Natural killer cell (primary cell): ENCODE results near the gene MEPCE. TPM values are rescaled to one million over a fixed set of nuclear protein-coding genes. Genes with fewer than 3 reads are reported as not detected.

Source experiments
- ATAC-seq, 3 donors: fragments of 150-1000 bp in 2 of 3; fragments of 200-7000 bp in 1 of 3; cut with Tn5 transposase; 1 replicate in 1 of 3; 2 replicates in 2 of 3; pipeline ENCODE4 v1.10.0; 2021; ENCODE audit warnings: mild to moderate bottlenecking in 2 of 3, moderate library complexity in 2 of 3
- DNase-seq, 2 donors: peaks; one replicate each; pipeline versions ENCODE4 v3.0.0 to v3.0.0-alpha.2; 2013 to 2021; ENCODE audit warnings: mixed read lengths in 1 of 2
- H3K27ac ChIP-seq: one replicate; pipeline ENCODE4 v1.5.1; 2013; ENCODE audit warnings: mild to moderate bottlenecking, low read length
- H3K27me3 ChIP-seq: one replicate; pipeline ENCODE4 v1.6.1; 2013; ENCODE audit warnings: low read length; ENCODE audit not compliant: control insufficient read depth, insufficient read depth
- H3K36me3 ChIP-seq: one replicate; pipeline ENCODE4 v1.6.1; 2013; ENCODE audit warnings: low read length; ENCODE audit not compliant: control insufficient read depth, insufficient read depth
- H3K4me1 ChIP-seq: one replicate; pipeline ENCODE4 v1.6.1; 2013; ENCODE audit warnings: low read length; ENCODE audit not compliant: control insufficient read depth, insufficient read depth
- H3K4me3 ChIP-seq: one replicate; pipeline ENCODE4 v1.5.1; 2013; ENCODE audit warnings: low read length
- H3K9me3 ChIP-seq: one replicate; pipeline ENCODE4 v1.6.1; 2013; ENCODE audit warnings: low read length; ENCODE audit not compliant: control insufficient read depth, insufficient read depth
- H3K27ac Mint-ChIP-seq, 2 donors: one replicate each; pipeline ENCODE4 v1.8.0; 2022; ENCODE audit warnings: mild to moderate bottlenecking in 2 of 2, mixed read lengths in 2 of 2, moderate library complexity in 1 of 2
- H3K27me3 Mint-ChIP-seq, 2 donors: one replicate each; pipeline ENCODE4 v1.8.0; 2022; ENCODE audit warnings: low read depth in 2 of 2, mixed read lengths in 2 of 2
- H3K36me3 Mint-ChIP-seq: one replicate; pipeline ENCODE4 v1.8.0; 2022; ENCODE audit warnings: mixed read lengths
- H3K4me1 Mint-ChIP-seq, 2 donors: one replicate each; pipeline ENCODE4 v1.8.0; 2022; ENCODE audit warnings: mixed read lengths in 2 of 2
- H3K4me3 Mint-ChIP-seq: one replicate; pipeline ENCODE4 v1.8.0; 2022; ENCODE audit warnings: mild to moderate bottlenecking, moderate library complexity, mixed read lengths
- H3K9me3 Mint-ChIP-seq, 2 donors: one replicate each; pipeline ENCODE4 v1.8.0; 2022; ENCODE audit warnings: mixed read lengths in 2 of 2
- WGBS: methylation state at CpG from one replicate; pipeline ENCODE4 v1.1.7; 2013; ENCODE audit warnings: missing lambda C conversion rate; ENCODE audit not compliant: insufficient coverage; 5-methylcytosine and 5-hydroxymethylcytosine counted together
- intact Hi-C: fragments of 100-400 bp; cut with micrococcal nuclease; formaldehyde crosslinking; loops from one replicate; pipeline ENCODE4 v1.14.2; 2022
- total RNA-seq, 4 donors: library from RNA; stranded (reverse); fragments of 120-200 nt in 1 of 4; gene quantifications; one replicate each; pipeline versions ENCODE4 v1.2.3 to v1.2.4, GENCODE V29; 2013 to 2022
- TF ChIP-seq, protein P1 (sequence below): fragments of 200-600 bp; IDR thresholded peaks from one replicate; pipeline ENCODE4 v1.8.0; 2022; ENCODE audit warnings: antibody characterized with exemption

MEPCE gene
- total RNA-seq, 3 donors from 2014 or later (not counting 1 experiment from before 2014, with no cell fraction given) = 48.1 to 54.9 (median 54.1) TPM

DNA sequence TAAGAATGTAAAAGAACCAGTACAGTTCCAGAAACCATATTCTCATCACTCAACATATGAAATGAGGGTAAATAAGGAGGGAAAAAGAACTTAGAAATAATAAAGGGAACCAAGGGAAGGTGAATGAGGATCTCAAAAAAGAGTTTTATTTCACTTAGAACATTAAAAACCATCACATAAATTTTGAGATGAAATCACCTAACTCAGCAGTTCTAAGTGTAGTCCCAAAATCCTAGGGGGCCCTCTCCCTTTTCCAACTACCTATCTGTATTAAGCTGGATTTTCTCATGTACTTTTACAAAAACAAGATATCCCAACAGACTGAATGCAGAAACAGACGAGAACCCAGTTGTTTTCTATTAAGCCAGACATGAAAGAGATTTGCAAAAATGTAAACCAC lies 4.3 kb upstream of the MEPCE start:
- H3K4me3 ChIP-seq = no peak overlapping the region
- no peaks in the 10 kb centered on the region for H3K36me3 ChIP-seq
- H3K9me3 ChIP-seq = no peaks in the 10 kb centered on the region
- Mint-ChIP-seq H3K27ac (peak overlapping the region in 1 of 2 donors; percentile 32), H3K27me3 (peaks cover 0 to 5% of the 10 kb centered on the region in 2 donors), H3K4me3 (no peak overlapping the region), H3K4me1 (peaks cover 39 to 51% of the 10 kb centered on the region in 2 donors), H3K9me3 (no peaks in the 10 kb centered on the region), H3K36me3 (no peaks in the 10 kb centered on the region)
- ATAC-seq (no peak), DNase-seq (no peak)
- WGBS = 86% methylated on average over 1 of the region's 1 CpG
- no peaks in the 10 kb centered on the region for H3K27me3 ChIP-seq
- TF ChIP-seq, protein P1, sequence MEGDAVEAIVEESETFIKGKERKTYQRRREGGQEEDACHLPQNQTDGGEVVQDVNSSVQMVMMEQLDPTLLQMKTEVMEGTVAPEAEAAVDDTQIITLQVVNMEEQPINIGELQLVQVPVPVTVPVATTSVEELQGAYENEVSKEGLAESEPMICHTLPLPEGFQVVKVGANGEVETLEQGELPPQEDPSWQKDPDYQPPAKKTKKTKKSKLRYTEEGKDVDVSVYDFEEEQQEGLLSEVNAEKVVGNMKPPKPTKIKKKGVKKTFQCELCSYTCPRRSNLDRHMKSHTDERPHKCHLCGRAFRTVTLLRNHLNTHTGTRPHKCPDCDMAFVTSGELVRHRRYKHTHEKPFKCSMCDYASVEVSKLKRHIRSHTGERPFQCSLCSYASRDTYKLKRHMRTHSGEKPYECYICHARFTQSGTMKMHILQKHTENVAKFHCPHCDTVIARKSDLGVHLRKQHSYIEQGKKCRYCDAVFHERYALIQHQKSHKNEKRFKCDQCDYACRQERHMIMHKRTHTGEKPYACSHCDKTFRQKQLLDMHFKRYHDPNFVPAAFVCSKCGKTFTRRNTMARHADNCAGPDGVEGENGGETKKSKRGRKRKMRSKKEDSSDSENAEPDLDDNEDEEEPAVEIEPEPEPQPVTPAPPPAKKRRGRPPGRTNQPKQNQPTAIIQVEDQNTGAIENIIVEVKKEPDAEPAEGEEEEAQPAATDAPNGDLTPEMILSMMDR = no peak
- H3K4me1 ChIP-seq = peaks cover 15% of the 10 kb centered on the region
- intact Hi-C loops = loop anchor here (10.0 kb wide), 1 partner anchor 201 kb away; no protein-coding TSS in a partner anchor
- no peak overlapping the region for H3K27ac ChIP-seq

DNA sequence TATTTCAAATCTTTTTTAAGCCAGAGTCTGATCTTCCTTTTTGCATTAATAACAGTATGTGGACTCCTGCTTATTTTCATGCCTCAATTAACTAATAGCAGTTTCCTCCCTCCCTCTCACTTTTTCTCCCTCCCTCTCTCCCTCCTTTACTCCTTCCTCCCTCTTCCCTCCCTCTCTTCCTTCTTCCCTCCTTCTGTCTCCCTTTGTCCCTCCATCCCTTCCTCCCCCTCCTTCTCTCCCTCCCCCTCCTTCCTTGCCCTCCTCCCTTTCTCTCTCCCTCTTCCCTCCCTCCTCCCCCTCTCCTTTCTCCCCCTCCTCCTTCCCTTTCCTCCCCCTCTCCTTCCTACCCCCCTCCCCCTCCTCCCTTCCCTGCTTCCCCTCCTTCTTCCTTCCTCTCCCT lies 3.1 kb upstream of the MEPCE start:
- Histone ChIP-seq H3K27ac (no peak overlapping the region), H3K4me3 (no peak overlapping the region), H3K36me3 (peaks cover 1% of the 10 kb centered on the region), H3K27me3 (no peaks in the 10 kb centered on the region), H3K9me3 (no peaks in the 10 kb centered on the region), H3K4me1 (peaks cover 27% of the 10 kb centered on the region)
- TF ChIP-seq, protein P1 = no peak
- Mint-ChIP-seq H3K27me3 (peaks cover 0 to 5% of the 10 kb centered on the region in 2 donors), H3K36me3 (no peaks in the 10 kb centered on the region), H3K4me1 (peaks cover 39 to 63% of the 10 kb centered on the region in 2 donors), H3K9me3 (no peaks in the 10 kb centered on the region), H3K27ac (peak overlapping the region in 1 of 2 donors; percentile 32), H3K4me3 (no peak overlapping the region)
- no peak for DNase-seq
- no peak for ATAC-seq
- intact Hi-C loops = loop anchor here (10.0 kb wide), 1 partner anchor 202 kb away; no protein-coding TSS in a partner anchor

DNA sequence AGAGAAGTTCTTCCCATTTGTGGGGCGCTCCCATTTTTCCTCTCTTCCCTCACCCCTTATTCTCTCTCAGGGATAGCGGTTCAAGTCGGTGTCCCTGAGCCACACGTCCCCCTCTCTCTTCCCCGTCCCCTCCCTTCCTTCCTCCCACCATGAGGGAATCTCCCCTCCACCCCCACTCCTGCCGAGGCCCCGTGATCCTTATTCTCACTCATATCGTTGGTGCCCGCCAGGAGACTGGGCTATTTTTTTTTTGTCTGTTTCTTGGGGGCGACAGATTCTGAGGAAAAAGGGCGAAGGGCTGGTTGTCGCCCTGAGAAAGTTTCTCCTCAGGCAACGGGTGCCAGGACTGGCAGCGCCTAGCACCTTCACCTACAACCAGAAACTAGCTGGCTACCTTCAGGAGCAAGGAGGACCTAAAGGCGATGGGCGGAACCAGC lies 1.9 kb upstream of the MEPCE start:
- Mint-ChIP-seq H3K27me3 (peaks cover 0 to 5% of the 10 kb centered on the region in 2 donors), H3K4me1 (peaks cover 46 to 68% of the 10 kb centered on the region in 2 donors), H3K4me3 (peak overlapping the region; percentile 96), H3K9me3 (no peaks in the 10 kb centered on the region), H3K27ac (peak overlapping the region; percentile 97 to 99), H3K36me3 (no peaks in the 10 kb centered on the region)
- H3K4me1 ChIP-seq = peaks cover 38% of the 10 kb centered on the region
- TF ChIP-seq, protein P1 = no peak
- peak overlapping the region; percentile 99 for H3K27ac ChIP-seq
- no peaks in the 10 kb centered on the region for H3K27me3 ChIP-seq
- H3K9me3 ChIP-seq = no peaks in the 10 kb centered on the region
- no peak overlapping the region for H3K4me3 ChIP-seq
- peaks cover 7% of the 10 kb centered on the region for H3K36me3 ChIP-seq
- DNase-seq = no peak
- intact Hi-C loops = loop anchor here (1.0 to 10.0 kb wide), 4 partner anchors 31 to 203 kb away; no protein-coding TSS in a partner anchor
- WGBS = 65% methylated on average over 16 of the region's 16 CpGs
- no peak for ATAC-seq
